DOHH2 (cell line): ENCODE data around the gene FNBP1L.

ENCODE experiments used
- H3F3A ChIP-seq: fragments of 200-600 bp; sonication (generic), shearing (Covaris generic); 2 replicates; pipeline ENCODE4 v1.6.0; 2016; ENCODE audit warnings: antibody characterized with exemption, mild to moderate bottlenecking; ENCODE audit not compliant: control insufficient read depth, insufficient read depth
- H3K27ac ChIP-seq: fragments of 200-600 bp; sonication (generic); 2 replicates; pipeline ENCODE4 v1.5.1; 2014; ENCODE audit warnings: low read depth, mild to moderate bottlenecking, low read length, moderate library complexity
- H3K27me3 ChIP-seq: fragments of 200-600 bp; sonication (generic); 2 replicates; pipeline ENCODE4 v1.6.1; 2014; ENCODE audit warnings: mild to moderate bottlenecking, low read length, mixed read lengths; ENCODE audit not compliant: control insufficient read depth
- H3K36me3 ChIP-seq: fragments of 200-600 bp; sonication (generic); 2 replicates; pipeline ENCODE4 v1.6.1; 2014; ENCODE audit warnings: mild to moderate bottlenecking, low read length, moderate library complexity, mixed read lengths; ENCODE audit not compliant: control insufficient read depth
- H3K4me1 ChIP-seq: fragments of 200-600 bp; sonication (generic); 2 replicates; pipeline ENCODE4 v1.6.1; 2014; ENCODE audit warnings: mild to moderate bottlenecking, low read length, mixed read lengths; ENCODE audit not compliant: control insufficient read depth
- H3K4me2 ChIP-seq: fragments of 200-600 bp; sonication (generic); 2 replicates; pipeline ENCODE4 v1.6.0; 2014; ENCODE audit warnings: mild to moderate bottlenecking, low read length, moderate library complexity
- H3K4me3 ChIP-seq: fragments of 200-600 bp; sonication (generic); 2 replicates; pipeline ENCODE4 v1.5.1; 2014; ENCODE audit warnings: mild to moderate bottlenecking, low read length, mixed read lengths
- H3K79me2 ChIP-seq: fragments of 200-600 bp; sonication (generic); 2 replicates; pipeline ENCODE4 v1.6.1; 2014; ENCODE audit warnings: mild to moderate bottlenecking, low read length, mixed read lengths; ENCODE audit not compliant: control insufficient read depth
- H3K9me2 ChIP-seq: fragments of 200-600 bp; sonication (generic); replicated peaks from 2 replicates; pipeline ENCODE4 v1.6.1; 2014; ENCODE audit warnings: mild to moderate bottlenecking, low read length, mixed read lengths; ENCODE audit not compliant: control insufficient read depth
- H3K9me3 ChIP-seq: fragments of 200-600 bp; sonication (generic); 2 replicates; pipeline ENCODE4 v1.6.1; 2014; ENCODE audit warnings: antibody characterized with exemption, low read length, mixed read lengths; ENCODE audit not compliant: control insufficient read depth, insufficient read depth
- H4K20me1 ChIP-seq: fragments of 200-600 bp; sonication (generic); 2 replicates; pipeline ENCODE4 v1.6.0; 2014; ENCODE audit warnings: low read depth, mild to moderate bottlenecking, antibody characterized with exemption, low read length, moderate library complexity; ENCODE audit not compliant: control insufficient read depth, insufficient read depth
- CTCF ChIP-seq: fragments of 200-600 bp; sonication (generic); IDR thresholded peaks from one replicate; pipeline ENCODE4 v1.5.1; 2014; ENCODE audit warnings: antibody characterized with exemption, mild to moderate bottlenecking, low read depth, low read length; ENCODE audit not compliant: poor library complexity, severe bottlenecking
- EZH2phosphoT487 ChIP-seq: fragments of 200-600 bp; sonication (generic); IDR thresholded peaks from 2 replicates; pipeline ENCODE4 v1.6.1; 2017; ENCODE audit warnings: borderline replicate concordance, mild to moderate bottlenecking, antibody characterized with exemption, low read length, moderate library complexity, mixed read lengths

The FNBP1L gene

DNA sequence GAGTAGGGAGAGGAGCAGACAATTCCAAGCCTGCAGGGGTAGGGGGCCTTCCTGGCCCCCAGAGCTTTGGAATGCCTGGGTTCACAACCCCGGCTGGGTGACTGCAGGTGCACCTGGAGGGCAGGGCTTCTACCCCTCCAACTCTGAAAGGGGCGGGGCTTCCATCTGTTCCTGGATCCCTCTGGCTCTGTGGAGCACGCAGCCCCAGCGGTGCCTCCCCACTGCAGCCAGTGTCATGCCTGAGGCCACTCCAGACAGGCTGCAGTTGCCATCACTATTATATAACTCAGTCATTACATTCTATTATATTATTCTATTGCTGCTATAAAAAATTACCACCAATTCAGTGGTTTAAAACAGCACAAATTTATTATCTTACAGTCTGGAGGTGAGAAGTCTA lies 12.5 kb upstream of the FNBP1L start:
- H3K9me3 ChIP-seq = no peaks in the 10 kb centered on the region
- H4K20me1 ChIP-seq = no peaks in the 10 kb centered on the region
- H3K27ac ChIP-seq = no peak overlapping the region
- no peaks in the 10 kb centered on the region for H3K9me2 ChIP-seq
- H3K4me2 ChIP-seq = no peak overlapping the region
- peaks cover 3% of the 10 kb centered on the region; the same call in 1 of the 2 replicates for H3K27me3 ChIP-seq
- no peaks in the 10 kb centered on the region for H3K36me3 ChIP-seq
- H3K79me2 ChIP-seq = no peaks in the 10 kb centered on the region
- no peak overlapping the region for H3K4me3 ChIP-seq
- peaks cover 16% of the 10 kb centered on the region for H3K4me1 ChIP-seq
- no peaks in the 10 kb centered on the region for H3F3A ChIP-seq
- no peak for TF ChIP-seq EZH2phosphoT487
- no peak for TF ChIP-seq CTCF

GRCh38 chr1:93436496-93436895 lies 11.4 kb upstream of the FNBP1L start:
- no peak overlapping the region for H3K27ac ChIP-seq
- TF ChIP-seq EZH2phosphoT487 = no peak
- H3K4me1 ChIP-seq = peaks cover 16% of the 10 kb centered on the region
- no peaks in the 10 kb centered on the region for H3K9me3 ChIP-seq
- no peak overlapping the region for H3K4me3 ChIP-seq
- no peak overlapping the region; the same call in 1 of the 2 replicates for H3K4me2 ChIP-seq
- no peaks in the 10 kb centered on the region for H3F3A ChIP-seq
- no peaks in the 10 kb centered on the region for H4K20me1 ChIP-seq
- no peaks in the 10 kb centered on the region for H3K36me3 ChIP-seq
- H3K9me2 ChIP-seq = no peaks in the 10 kb centered on the region
- no peaks in the 10 kb centered on the region for H3K79me2 ChIP-seq
- H3K27me3 ChIP-seq = 0 out of 2 replicates have a peak, but pooled peaks cover 2% of the 10 kb centered on the region

DNA sequence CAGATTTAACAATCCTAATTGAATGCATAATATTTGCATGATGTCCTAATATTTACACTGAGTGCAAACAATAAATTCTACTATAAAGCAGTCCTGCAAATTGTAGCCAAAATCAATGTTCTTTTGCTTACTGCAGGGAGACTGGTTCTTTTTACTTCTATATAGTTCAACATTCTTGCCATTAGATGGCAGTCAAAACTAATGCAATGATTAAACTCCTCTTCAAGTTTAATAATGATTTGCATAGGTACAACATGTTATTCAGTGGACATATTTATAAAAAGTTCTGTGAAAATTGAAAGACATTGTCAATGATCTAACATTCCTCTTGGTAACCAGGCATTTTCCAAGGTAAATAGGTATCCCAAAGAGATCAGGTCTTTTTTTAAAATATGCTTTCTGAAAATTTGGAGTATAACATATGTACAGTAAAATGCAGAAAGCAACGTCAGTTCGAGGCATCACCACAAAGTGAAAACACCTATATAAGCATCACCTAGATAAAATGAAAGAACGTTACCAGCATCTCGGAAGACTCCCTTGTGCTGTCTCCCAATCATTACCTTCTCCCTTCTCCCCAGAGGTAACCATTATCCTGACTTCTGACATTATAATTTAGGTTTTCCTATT lies 9.8 kb upstream of the FNBP1L start:
- no peaks in the 10 kb centered on the region for H3K27me3 ChIP-seq
- H3K27ac ChIP-seq = no peak overlapping the region

More for the DNA sequence above, 9.8 kb upstream of the FNBP1L start:
- Histone ChIP-seq H3K4me3 (no peak overlapping the region), H3K36me3 (no peaks in the 10 kb centered on the region), H3K9me3 (no peaks in the 10 kb centered on the region), H3K79me2 (no peaks in the 10 kb centered on the region), H3F3A (no peaks in the 10 kb centered on the region), H3K4me1 (peaks cover 16% of the 10 kb centered on the region), H4K20me1 (no peaks in the 10 kb centered on the region), H3K4me2 (peak overlapping the region; percentile 23), H3K9me2 (no peaks in the 10 kb centered on the region)
- no peak for TF ChIP-seq EZH2phosphoT487
- TF ChIP-seq CTCF = peak; percentile 58
